Uterus (tissue), 4 donors: ENCODE results near the gene RAB3IP. TPM values are rescaled to one million over a fixed set of nuclear protein-coding genes. Genes with fewer than 3 reads are reported as not detected.
"Not testable (repeated sequence)": the region's sequence is repeated elsewhere in the genome, so short reads cannot be mapped to it uniquely, and the experiment has no call there.

Source experiments
- DNase-seq, 2 donors: peaks; one replicate each; pipeline ENCODE4 v3.0.0-alpha.2; 2019 to 2020
- H3K27ac ChIP-seq, 2 donors: fragments of 200-600 bp; sonication (generic); 1 replicate in 1 of 2; 2 replicates in 1 of 2; pipeline ENCODE4 v1.5.1; 2016 to 2018
- H3K27me3 ChIP-seq, 2 donors: fragments of 200-600 bp; sonication (generic); one replicate each; pipeline ENCODE4 v1.5.1; 2018 to 2019; ENCODE audit warnings: control low read depth in 1 of 2
- H3K36me3 ChIP-seq, 2 donors: fragments of 200-600 bp; sonication (generic); one replicate each; pipeline ENCODE4 v1.5.1; 2019; ENCODE audit warnings: control low read depth in 1 of 2
- H3K4me1 ChIP-seq, 2 donors: fragments of 200-600 bp; sonication (generic); one replicate each; pipeline ENCODE4 v1.5.1; 2018 to 2019; ENCODE audit warnings: control low read depth in 1 of 2
- H3K4me3 ChIP-seq, 2 donors: fragments of 200-600 bp; sonication (generic); 1 replicate in 1 of 2; 2 replicates in 1 of 2; pipeline ENCODE4 v1.5.1; 2018 to 2019; ENCODE audit warnings: mild to moderate bottlenecking in 1 of 2
- H3K9me3 ChIP-seq, 2 donors: fragments of 200-600 bp; sonication (generic); one replicate each; pipeline ENCODE4 v1.5.1; 2019; ENCODE audit warnings: control low read depth in 1 of 2
- POLR2A ChIP-seq, 2 donors: fragments of 450-650 bp; IDR thresholded peaks; one replicate each; pipeline ENCODE4 v1.6.1; 2016; ENCODE audit warnings: antibody characterized with exemption in 2 of 2, mild to moderate bottlenecking in 1 of 2, moderate library complexity in 1 of 2
- intact Hi-C: fragments of 100-400 bp; cut with DNase I; formaldehyde crosslinking; loops from one replicate; pipeline ENCODE4 v1.15.1; 2023; ENCODE audit warnings: low total_unique reads
- total RNA-seq, 4 donors: library from RNA; depleted of rRNA in 3 of 4; stranded (reverse); fragments of >200 nt in 3 of 4; gene quantifications; one replicate each; pipeline versions ENCODE4 v1.1.0 to v1.2.4, GENCODE V29; 2014 to 2023
- TF ChIP-seq, protein P1 (sequence below), 4 experiments: fragments of 200-600 bp in 2 of 4; fragments of 450-650 bp in 2 of 4; sonication (generic) in 2 of 4; IDR thresholded peaks; one replicate each; pipeline ENCODE4 v1.5.1; 2016 to 2019; ENCODE audit warnings: antibody characterized with exemption in 4 of 4, mild to moderate bottlenecking in 2 of 4, moderate library complexity in 1 of 4
- donor health status: DM: yes; HTN: yes; CAD: no.

RAB3IP gene
- total RNA-seq, 4 donors from 2014 or later: 13.5 to 71.5 (median 21.1) TPM

DNA sequence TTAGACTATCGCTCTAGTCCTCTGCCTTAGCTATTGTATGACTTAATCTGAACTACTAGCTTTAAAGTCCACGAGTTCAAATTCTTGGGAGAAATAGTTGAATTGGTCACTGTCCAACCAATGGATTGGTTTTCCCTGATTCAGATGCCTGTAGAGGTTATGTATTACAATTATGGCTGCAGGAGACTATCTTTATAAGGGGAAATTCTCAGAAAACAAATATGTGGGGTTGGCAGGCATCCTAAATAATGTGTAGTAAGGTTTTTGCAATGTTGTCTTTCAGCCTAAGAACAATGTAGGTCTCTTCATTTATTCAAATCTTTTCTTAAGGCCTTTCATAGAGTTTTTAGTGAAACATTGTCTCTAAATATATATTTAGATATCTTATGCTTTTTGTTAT lies 113.3 kb downstream of the RAB3IP start:
- DNase-seq: no peak

DNA sequence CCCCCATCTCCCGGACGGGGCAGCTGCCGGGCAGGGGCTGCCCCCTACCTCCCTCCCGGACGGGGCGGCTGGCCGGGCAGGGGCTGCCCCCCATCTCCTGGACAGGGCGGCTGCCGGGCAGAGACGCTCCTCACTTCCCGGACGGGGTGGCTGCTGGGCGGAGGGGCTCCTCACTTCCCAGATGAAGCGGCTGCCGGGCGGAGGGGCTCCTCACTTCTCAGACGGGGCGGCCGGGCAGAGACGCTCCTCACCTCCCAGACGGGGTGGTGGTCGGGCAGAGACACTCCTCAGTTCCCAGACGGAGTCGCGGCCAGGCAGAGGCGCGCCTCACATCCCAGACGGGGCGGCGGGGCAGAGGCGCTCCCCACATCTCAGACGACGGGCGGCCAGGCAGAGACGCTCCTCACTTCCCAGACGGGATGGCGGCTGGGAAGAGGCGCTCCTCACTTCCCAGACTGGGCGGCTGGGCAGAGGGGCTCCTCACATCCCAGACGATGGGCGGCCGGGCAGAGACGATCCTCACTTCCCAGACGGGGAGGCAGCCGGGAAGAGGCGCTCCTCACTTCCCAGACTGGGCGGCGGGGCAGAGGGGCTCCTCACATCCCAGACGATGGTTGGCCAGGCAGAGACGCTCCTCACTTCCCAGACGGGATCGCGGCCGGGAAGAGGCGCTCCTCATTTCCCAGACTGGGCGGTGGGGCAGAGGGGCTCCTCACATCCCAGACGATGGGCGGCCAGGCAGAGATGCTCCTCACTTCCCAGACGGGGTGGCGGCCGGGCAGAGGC lies 114.7 kb downstream of the RAB3IP start:
- H3K27ac ChIP-seq, H3K4me1 ChIP-seq, DNase-seq, H3K4me3 ChIP-seq, H3K9me3 ChIP-seq, H3K27me3 ChIP-seq, H3K36me3 ChIP-seq, intact Hi-C loops: not testable (repeated sequence)

More for the DNA sequence above, 113.3 kb downstream of the RAB3IP start:
- no peaks in the 10 kb centered on the region for H3K36me3 ChIP-seq
- H3K27me3 ChIP-seq: no peaks in the 10 kb centered on the region
- H3K4me3 ChIP-seq: no peak overlapping the region
- no peaks in the 10 kb centered on the region for H3K4me1 ChIP-seq
- no peaks in the 10 kb centered on the region for H3K9me3 ChIP-seq
- TF ChIP-seq POLR2A (IDR thresholded peaks at IDR 0.05): no peak
- TF ChIP-seq, protein P1, sequence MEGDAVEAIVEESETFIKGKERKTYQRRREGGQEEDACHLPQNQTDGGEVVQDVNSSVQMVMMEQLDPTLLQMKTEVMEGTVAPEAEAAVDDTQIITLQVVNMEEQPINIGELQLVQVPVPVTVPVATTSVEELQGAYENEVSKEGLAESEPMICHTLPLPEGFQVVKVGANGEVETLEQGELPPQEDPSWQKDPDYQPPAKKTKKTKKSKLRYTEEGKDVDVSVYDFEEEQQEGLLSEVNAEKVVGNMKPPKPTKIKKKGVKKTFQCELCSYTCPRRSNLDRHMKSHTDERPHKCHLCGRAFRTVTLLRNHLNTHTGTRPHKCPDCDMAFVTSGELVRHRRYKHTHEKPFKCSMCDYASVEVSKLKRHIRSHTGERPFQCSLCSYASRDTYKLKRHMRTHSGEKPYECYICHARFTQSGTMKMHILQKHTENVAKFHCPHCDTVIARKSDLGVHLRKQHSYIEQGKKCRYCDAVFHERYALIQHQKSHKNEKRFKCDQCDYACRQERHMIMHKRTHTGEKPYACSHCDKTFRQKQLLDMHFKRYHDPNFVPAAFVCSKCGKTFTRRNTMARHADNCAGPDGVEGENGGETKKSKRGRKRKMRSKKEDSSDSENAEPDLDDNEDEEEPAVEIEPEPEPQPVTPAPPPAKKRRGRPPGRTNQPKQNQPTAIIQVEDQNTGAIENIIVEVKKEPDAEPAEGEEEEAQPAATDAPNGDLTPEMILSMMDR (IDR thresholded peaks at IDR 0.05): no peak
- H3K27ac ChIP-seq: no peak overlapping the region
- intact Hi-C loops: no loop called here

DNA sequence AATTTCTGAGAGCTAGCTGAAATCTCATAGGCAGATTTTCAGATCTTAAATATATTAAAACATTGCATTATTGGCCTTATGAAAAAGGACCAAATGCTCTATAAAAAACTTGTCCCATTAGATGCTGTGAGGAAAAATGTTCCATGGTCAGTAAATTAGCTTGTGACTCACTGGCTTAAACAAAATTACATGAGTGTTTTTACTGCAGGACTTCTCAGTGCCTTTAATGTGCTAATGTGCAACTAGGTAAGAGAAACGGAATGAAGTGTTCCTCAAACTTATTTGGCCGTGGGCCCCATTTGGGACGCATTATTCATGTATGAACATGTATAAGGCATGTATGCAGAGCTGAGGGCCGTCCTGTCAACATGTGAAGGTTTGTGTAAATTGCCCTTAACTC lies 128.0 kb downstream of the RAB3IP start:
- intact Hi-C loops: no loop called here

DNA sequence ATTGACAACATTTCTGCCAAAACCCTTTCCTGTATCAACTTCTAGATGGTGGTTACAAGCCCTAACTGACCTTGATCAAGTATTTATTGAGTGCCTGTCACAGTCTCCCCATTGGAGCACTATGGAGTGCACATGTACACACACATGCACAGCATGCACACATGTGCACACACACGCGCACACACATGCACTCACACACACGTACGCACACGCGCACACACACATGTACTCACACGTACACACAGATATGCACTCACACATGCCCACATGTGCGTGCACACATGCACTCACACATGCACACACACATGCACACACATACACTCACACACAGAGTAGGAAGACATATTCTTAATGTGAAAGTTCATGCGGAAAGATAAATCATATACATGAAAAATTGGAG lies 130.0 kb downstream of the RAB3IP start:
- no peak for DNase-seq
- Histone ChIP-seq H3K27me3 (no peaks in the 10 kb centered on the region), H3K4me3 (no peak overlapping the region), H3K4me1 (no peaks in the 10 kb centered on the region), H3K36me3 (no peaks in the 10 kb centered on the region), H3K27ac (no peak overlapping the region), H3K9me3 (no peaks in the 10 kb centered on the region)
- TF ChIP-seq, protein P1 (IDR thresholded peaks at IDR 0.05): no peak
- no peak for TF ChIP-seq POLR2A (IDR thresholded peaks at IDR 0.05)
- intact Hi-C loops: no loop called here

More for the DNA sequence above, 128.0 kb downstream of the RAB3IP start:
- Histone ChIP-seq H3K9me3 (no peaks in the 10 kb centered on the region), H3K4me1 (no peaks in the 10 kb centered on the region), H3K4me3 (no peak overlapping the region), H3K36me3 (no peaks in the 10 kb centered on the region), H3K27me3 (no peaks in the 10 kb centered on the region), H3K27ac (no peak overlapping the region)
- TF ChIP-seq POLR2A (IDR thresholded peaks at IDR 0.05): no peak
- TF ChIP-seq, protein P1 (IDR thresholded peaks at IDR 0.05): no peak
- no peak for DNase-seq

GRCh38 chr12:69872804-69873203 lies 134.1 kb downstream of the RAB3IP start:
- TF ChIP-seq POLR2A (IDR thresholded peaks at IDR 0.05): no peak
- TF ChIP-seq, protein P1 (IDR thresholded peaks at IDR 0.05): no peak
- Histone ChIP-seq H3K27ac (no peak overlapping the region), H3K4me1 (no peaks in the 10 kb centered on the region), H3K4me3 (no peak overlapping the region), H3K36me3 (no peaks in the 10 kb centered on the region), H3K9me3 (no peaks in the 10 kb centered on the region), H3K27me3 (no peaks in the 10 kb centered on the region)
- no peak for DNase-seq
- intact Hi-C loops: no loop called here

Other genes starting within 250 kb of the RAB3IP start
- gene CCT2, start 153.4 kb upstream of the RAB3IP start, total RNA-seq: 100 to 1,000 TPM in 3 of 4 donors, 10 to 100 TPM in 1; 59.1 to 200 (median 152) TPM
- gene LRRC10, start 128.0 kb upstream of the RAB3IP start, total RNA-seq: not detected
- gene BEST3, start 39.6 kb upstream of the RAB3IP start, total RNA-seq: under 1 TPM in 1 of 4 donors, not detected in 3; 0.21 TPM
- gene MYRFL, start 86.4 kb downstream of the RAB3IP start, total RNA-seq: 1 to 10 TPM in 1 of 4 donors, not detected in 3; 1.5 TPM